SU-DHL-6 (cell line): ENCODE measurements around the gene P2RX3.

Experiments
- EZH2phosphoT487 ChIP-seq: fragments of 200-600 bp; sonication (generic), shearing (Covaris generic); conservative IDR thresholded peaks from 2 replicates; pipeline ENCODE4 v1.6.1; 2018; ENCODE audit warnings: mild to moderate bottlenecking, antibody characterized with exemption, low read length, moderate library complexity, mixed read lengths
- TF ChIP-seq, protein P1 (sequence below): fragments of 200-600 bp; sonication (generic); IDR thresholded peaks from one replicate; pipeline ENCODE4 v1.5.1; 2017; ENCODE audit warnings: antibody characterized with exemption, mild to moderate bottlenecking, low read length, moderate library complexity; ENCODE audit not compliant: insufficient read depth, poor library complexity, severe bottlenecking

DNA sequence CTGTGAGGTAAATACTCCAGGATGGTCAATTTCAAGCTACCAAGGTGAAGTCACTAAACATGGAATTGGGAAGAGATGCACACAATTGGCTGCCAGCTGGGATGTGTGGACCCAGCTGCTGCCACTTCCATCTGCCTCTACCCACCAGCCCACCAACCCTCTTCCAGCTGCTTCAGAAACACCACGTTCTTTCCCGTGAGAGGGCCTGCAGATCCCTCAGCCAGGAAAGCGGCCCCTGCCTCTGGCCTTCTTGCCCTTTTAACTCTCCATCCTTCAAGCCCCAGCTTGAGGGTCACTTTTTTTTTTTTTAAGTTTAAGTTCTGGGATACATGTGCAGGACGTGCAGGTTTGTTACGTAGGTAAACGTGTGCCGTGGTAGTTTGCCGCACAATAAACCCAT is 22.8 kb downstream of the P2RX3 start:
- TF ChIP-seq, protein P1, sequence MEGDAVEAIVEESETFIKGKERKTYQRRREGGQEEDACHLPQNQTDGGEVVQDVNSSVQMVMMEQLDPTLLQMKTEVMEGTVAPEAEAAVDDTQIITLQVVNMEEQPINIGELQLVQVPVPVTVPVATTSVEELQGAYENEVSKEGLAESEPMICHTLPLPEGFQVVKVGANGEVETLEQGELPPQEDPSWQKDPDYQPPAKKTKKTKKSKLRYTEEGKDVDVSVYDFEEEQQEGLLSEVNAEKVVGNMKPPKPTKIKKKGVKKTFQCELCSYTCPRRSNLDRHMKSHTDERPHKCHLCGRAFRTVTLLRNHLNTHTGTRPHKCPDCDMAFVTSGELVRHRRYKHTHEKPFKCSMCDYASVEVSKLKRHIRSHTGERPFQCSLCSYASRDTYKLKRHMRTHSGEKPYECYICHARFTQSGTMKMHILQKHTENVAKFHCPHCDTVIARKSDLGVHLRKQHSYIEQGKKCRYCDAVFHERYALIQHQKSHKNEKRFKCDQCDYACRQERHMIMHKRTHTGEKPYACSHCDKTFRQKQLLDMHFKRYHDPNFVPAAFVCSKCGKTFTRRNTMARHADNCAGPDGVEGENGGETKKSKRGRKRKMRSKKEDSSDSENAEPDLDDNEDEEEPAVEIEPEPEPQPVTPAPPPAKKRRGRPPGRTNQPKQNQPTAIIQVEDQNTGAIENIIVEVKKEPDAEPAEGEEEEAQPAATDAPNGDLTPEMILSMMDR, result no peak
- TF ChIP-seq EZH2phosphoT487, result no peak
